ENCODE measurements around the gene KCTD12.

GRCh38 chr13:76849493-76849892 is 36.7 kb downstream of the KCTD12 start:
- TF ChIP-seq CTCF (IDR thresholded peaks at IDR 0.05; ENCODE audit: extremely low read depth in 1 of 2, insufficient read depth in 1 of 2, low read depth in 1 of 2, low read length in 2 of 2) (no peak), POLR2AphosphoS5 (IDR thresholded peaks at IDR 0.05; ENCODE audit: insufficient read depth, low read depth, low read length) (no peak), POLR2A (IDR thresholded peaks at IDR 0.05; ENCODE audit: low read depth, low read length) (no peak)

Data from endothelial cell of umbilical vein (primary cell).